ENCODE data around the gene CADM2. TPM values are rescaled to one million over a fixed set of nuclear protein-coding genes. Genes with fewer than 3 reads are reported as not detected.

The CADM2 gene
- polyA plus RNA-seq, 3 donors = 0.45 to 0.87 (median 0.83) TPM

- DNase-seq (ENCODE audit: low read depth in 3 of 3, low spot score in 2 of 3) = no peak
Measured at GRCh38 chr3:85176799-85177198, 218.0 kb downstream of the CADM2 start.

GRCh38 chr3:85182975-85183752 is 224.4 kb downstream of the CADM2 start:
- no peak for DNase-seq (ENCODE audit: low read depth in 3 of 3, low spot score in 2 of 3)

- DNase-seq (ENCODE audit: low read depth in 3 of 3, low spot score in 2 of 3) = no peak
Measured at GRCh38 chr3:85185495-85185894, 226.7 kb downstream of the CADM2 start.

- no peak for DNase-seq (ENCODE audit: low read depth in 3 of 3, low spot score in 2 of 3)
Measured at GRCh38 chr3:85189731-85190130, 230.9 kb downstream of the CADM2 start.

GRCh38 chr3:85193565-85193964 is 234.8 kb downstream of the CADM2 start:
- no peak for DNase-seq (ENCODE audit: low read depth in 3 of 3, low spot score in 2 of 3)

GRCh38 chr3:85208650-85209049 is 249.9 kb downstream of the CADM2 start:
- no peak for DNase-seq (ENCODE audit: low read depth in 3 of 3, low spot score in 2 of 3)

GRCh38 chr3:85210540-85210939 is 251.8 kb downstream of the CADM2 start:
- no peak for DNase-seq (ENCODE audit: low read depth in 3 of 3, low spot score in 2 of 3)

GRCh38 chr3:85228966-85229365 is 270.2 kb downstream of the CADM2 start:
- DNase-seq (ENCODE audit: low read depth in 3 of 3, low spot score in 2 of 3) = no peak

- DNase-seq (ENCODE audit: low read depth in 3 of 3, low spot score in 2 of 3) = no peak
Measured at GRCh38 chr3:85244091-85244490, 285.3 kb downstream of the CADM2 start.

GRCh38 chr3:85244519-85244918 is 285.7 kb downstream of the CADM2 start:
- DNase-seq (ENCODE audit: low read depth in 3 of 3, low spot score in 2 of 3) = no peak

GRCh38 chr3:85251766-85252165 is 293.0 kb downstream of the CADM2 start:
- no peak for DNase-seq (ENCODE audit: low read depth in 3 of 3, low spot score in 2 of 3)

- DNase-seq (ENCODE audit: low read depth in 3 of 3, low spot score in 2 of 3) = no peak
Measured at GRCh38 chr3:85252686-85253085, 293.9 kb downstream of the CADM2 start.

GRCh38 chr3:85254738-85255137 is 295.9 kb downstream of the CADM2 start:
- DNase-seq (ENCODE audit: low read depth in 3 of 3, low spot score in 2 of 3) = no peak

- DNase-seq (ENCODE audit: low read depth in 3 of 3, low spot score in 2 of 3) = no peak
Measured at GRCh38 chr3:85255949-85256348, 297.2 kb downstream of the CADM2 start.

- no peak for DNase-seq (ENCODE audit: low read depth in 3 of 3, low spot score in 2 of 3)
Measured at GRCh38 chr3:85258326-85258725, 299.5 kb downstream of the CADM2 start.

GRCh38 chr3:85258819-85259218 is 300.0 kb downstream of the CADM2 start:
- no peak for DNase-seq (ENCODE audit: low read depth in 3 of 3, low spot score in 2 of 3)

- no peak for DNase-seq (ENCODE audit: low read depth in 3 of 3, low spot score in 2 of 3)
Measured at GRCh38 chr3:85259748-85260147, 301.0 kb downstream of the CADM2 start.

GRCh38 chr3:85264381-85264780 is 305.6 kb downstream of the CADM2 start:
- no peak for DNase-seq (ENCODE audit: low read depth in 3 of 3, low spot score in 2 of 3)

GRCh38 chr3:85270488-85270887 is 311.7 kb downstream of the CADM2 start:
- no peak for DNase-seq (ENCODE audit: low read depth in 3 of 3, low spot score in 2 of 3)

GRCh38 chr3:85271911-85272310 is 313.1 kb downstream of the CADM2 start:
- no peak for DNase-seq (ENCODE audit: low read depth in 3 of 3, low spot score in 2 of 3)

GRCh38 chr3:85288257-85288656 is 329.5 kb downstream of the CADM2 start:
- DNase-seq (ENCODE audit: low read depth in 3 of 3, low spot score in 2 of 3) = no peak

- no peak for DNase-seq (ENCODE audit: low read depth in 3 of 3, low spot score in 2 of 3)
Measured at GRCh38 chr3:85297291-85297690, 338.5 kb downstream of the CADM2 start.

GRCh38 chr3:85298032-85298431 is 339.2 kb downstream of the CADM2 start:
- DNase-seq (ENCODE audit: low read depth in 3 of 3, low spot score in 2 of 3) = no peak
